Upper lobe of left lung (tissue), 4 donors: ENCODE results near the gene FN3K.

ENCODE experiments used
- POLR2A ChIP-seq, 4 donors: fragments of 450-650 bp; IDR thresholded peaks; one replicate each; pipeline ENCODE4 v1.5.1; 2016 to 2017; ENCODE audit warnings: antibody characterized with exemption in 4 of 4, mild to moderate bottlenecking in 2 of 4
- POLR2AphosphoS5 ChIP-seq, 2 donors: sonication (generic); formaldehyde crosslinking; IDR thresholded peaks; one replicate each; pipeline ENCODE4 v1.5.1; 2017; ENCODE audit warnings: antibody characterized with exemption in 2 of 2
- TF ChIP-seq, protein P1 (sequence below), 6 experiments: fragments of 450-650 bp in 4 of 6; fragments of 200-600 bp in 2 of 6; sonication (generic) in 2 of 6; IDR thresholded peaks; one replicate each; pipeline ENCODE4 v1.5.1; 2016 to 2019; ENCODE audit warnings: antibody characterized with exemption in 6 of 6

GRCh38 chr17:82790391-82790790, 55.0 kb downstream of the FN3K start:
- no peak for TF ChIP-seq POLR2AphosphoS5 (IDR thresholded peaks at IDR 0.05)
- TF ChIP-seq, protein P1, sequence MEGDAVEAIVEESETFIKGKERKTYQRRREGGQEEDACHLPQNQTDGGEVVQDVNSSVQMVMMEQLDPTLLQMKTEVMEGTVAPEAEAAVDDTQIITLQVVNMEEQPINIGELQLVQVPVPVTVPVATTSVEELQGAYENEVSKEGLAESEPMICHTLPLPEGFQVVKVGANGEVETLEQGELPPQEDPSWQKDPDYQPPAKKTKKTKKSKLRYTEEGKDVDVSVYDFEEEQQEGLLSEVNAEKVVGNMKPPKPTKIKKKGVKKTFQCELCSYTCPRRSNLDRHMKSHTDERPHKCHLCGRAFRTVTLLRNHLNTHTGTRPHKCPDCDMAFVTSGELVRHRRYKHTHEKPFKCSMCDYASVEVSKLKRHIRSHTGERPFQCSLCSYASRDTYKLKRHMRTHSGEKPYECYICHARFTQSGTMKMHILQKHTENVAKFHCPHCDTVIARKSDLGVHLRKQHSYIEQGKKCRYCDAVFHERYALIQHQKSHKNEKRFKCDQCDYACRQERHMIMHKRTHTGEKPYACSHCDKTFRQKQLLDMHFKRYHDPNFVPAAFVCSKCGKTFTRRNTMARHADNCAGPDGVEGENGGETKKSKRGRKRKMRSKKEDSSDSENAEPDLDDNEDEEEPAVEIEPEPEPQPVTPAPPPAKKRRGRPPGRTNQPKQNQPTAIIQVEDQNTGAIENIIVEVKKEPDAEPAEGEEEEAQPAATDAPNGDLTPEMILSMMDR (IDR thresholded peaks at IDR 0.05) = no peak
- TF ChIP-seq POLR2A (IDR thresholded peaks at IDR 0.05) = no peak
